C4-2B (cell line): ENCODE data around the gene ANG.

ENCODE experiments used
- CTCF ChIP-seq: fragments of 450-650 bp; conservative IDR thresholded peaks from 2 replicates; pipeline ENCODE4 v1.5.1; 2017; ENCODE audit warnings: mild to moderate bottlenecking
- ZFX ChIP-seq: fragments of 450-650 bp; IDR thresholded peaks from 2 replicates; pipeline ENCODE4 v1.6.1; 2017

GRCh38 chr14:20680363-20680762 is 8.2 kb upstream of the ANG start:
- no peak for TF ChIP-seq CTCF
- TF ChIP-seq ZFX: no peak
